Skin of body (tissue), 2 donors: Measurements from ENCODE around the gene GPC3. TPM values are rescaled to one million over a fixed set of nuclear protein-coding genes. Genes with fewer than 3 reads are reported as not detected.

Experiments used
- DNase-seq: peaks from one replicate; lab custom pipeline; 2025; lab: John Stamatoyannopoulos, UW
- total RNA-seq: library from RNA; depleted of rRNA; stranded (reverse); fragments of >200 nt; gene quantifications from one replicate; pipeline ENCODE4 v1.2.3, GENCODE V29; 2014

GPC3 gene
- total RNA-seq, 1 donor from 2014 or later, result 307 TPM

GRCh38 chrX:133575501-133576136, 409.8 kb downstream of the GPC3 start:
- DNase-seq, result no peak

GRCh38 chrX:133574716-133575115, 410.7 kb downstream of the GPC3 start:
- no peak for DNase-seq

GRCh38 chrX:133570549-133570948, 414.8 kb downstream of the GPC3 start:
- DNase-seq, result no peak

GRCh38 chrX:133569217-133569616, 416.2 kb downstream of the GPC3 start:
- no peak for DNase-seq

GRCh38 chrX:133568109-133568508, 417.3 kb downstream of the GPC3 start:
- DNase-seq, result no peak

DNA sequence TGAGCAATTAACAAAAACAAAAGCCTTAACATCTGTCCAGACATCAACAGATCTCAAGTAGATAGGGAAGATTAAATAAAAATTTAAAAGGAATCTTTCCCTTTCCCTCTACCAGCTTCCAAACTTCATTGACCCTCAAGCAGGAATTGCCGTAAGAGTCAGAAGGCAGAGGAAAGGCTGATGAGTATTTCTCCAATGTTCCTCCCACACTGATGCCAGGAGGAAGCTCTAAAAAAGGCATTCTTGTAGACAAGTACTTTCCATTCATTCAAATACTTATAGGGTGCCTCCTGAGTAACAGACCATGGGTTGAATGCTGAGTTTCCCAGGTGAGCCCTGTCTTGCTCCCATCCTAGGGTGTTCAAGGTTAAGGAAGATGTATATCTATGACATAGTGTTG, 418.5 kb downstream of the GPC3 start:
- DNase-seq, result no peak

- DNase-seq, result no peak
These were observed 421.7 kb downstream of the GPC3 start for GRCh38 chrX:133563705-133564104.

GRCh38 chrX:133561251-133561650, 424.1 kb downstream of the GPC3 start:
- no peak for DNase-seq

DNA sequence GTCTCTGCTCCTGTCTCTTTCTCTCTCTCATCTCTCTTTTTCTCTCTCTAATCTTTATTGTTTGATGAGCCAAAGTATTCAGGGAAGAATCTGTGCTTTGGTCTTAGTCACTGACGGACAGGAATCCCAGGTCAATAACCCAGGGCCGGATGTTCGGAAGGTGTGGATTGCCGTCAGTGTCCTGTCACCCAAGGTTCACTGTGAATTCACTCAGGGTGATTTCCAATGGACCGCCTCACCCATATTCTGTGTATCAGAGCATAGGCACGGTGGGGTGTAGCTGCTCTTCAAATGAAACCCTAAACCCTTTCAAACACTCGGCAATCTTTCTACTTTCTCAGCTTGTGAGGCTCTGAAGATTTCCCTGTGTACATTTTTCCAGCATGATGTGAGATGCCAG, 425.5 kb downstream of the GPC3 start:
- DNase-seq, result no peak

- DNase-seq, result no peak
These were observed 429.5 kb downstream of the GPC3 start for GRCh38 chrX:133555782-133556458.

DNA sequence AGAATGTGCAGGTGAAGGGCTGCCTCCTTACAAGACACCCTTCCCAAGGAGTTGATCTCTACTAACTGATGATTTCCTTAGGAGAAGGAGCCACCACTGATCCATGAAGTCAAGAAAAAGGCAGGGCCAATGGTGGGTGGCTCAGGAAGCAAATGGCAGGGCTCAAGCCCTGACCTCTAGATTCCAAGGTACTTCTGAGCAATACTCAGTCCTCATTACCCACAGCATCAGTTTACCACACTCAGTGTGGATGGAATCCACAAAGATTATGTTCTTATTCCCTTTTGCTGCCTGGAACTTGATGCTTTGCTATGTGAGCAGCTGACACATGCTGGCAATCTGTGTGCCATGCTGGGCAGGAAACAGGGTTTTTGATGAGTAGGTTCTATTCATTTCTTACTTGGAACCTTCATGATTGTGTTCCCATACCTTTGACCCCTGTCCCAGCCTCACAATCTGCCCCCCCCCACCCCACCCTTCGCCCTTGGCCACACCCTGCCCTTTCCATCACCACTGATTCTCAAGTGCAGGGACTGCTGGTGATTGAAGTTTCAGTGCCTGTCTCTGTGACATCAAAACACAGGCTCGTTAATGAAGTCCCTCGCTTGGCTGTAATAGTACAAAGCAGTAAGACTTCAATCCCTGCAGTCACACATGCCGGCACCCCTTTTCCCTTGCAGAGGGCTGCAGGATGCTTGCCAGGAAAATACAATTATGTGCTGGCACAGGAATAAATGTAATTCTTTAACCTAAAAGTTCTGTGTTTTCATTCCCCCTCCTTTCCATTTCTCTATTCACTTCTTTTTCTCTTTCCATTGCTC, 434.5 kb downstream of the GPC3 start:
- DNase-seq, result no peak

GRCh38 chrX:133549295-133549933, 436.0 kb downstream of the GPC3 start:
- DNase-seq, result no peak

DNA sequence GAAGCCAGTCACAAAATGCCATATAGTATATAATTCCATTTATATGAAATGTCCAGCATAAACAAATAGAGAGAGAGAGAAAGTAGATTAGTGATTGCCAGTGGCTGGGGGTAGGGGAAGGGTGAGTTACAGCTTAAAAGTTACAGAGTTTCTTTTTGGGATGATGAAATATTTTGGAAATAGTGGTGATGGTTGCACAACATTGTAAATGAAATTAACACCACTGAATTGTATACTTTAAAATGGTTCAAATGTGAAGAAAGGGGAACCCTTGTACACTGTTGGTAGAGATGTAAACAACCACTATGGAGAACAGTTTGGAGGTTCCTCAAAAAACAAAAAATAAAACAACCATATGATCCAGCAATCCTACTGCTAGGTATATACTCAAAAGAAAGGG, 439.0 kb downstream of the GPC3 start:
- no peak for DNase-seq

GRCh38 chrX:133544778-133545177, 440.6 kb downstream of the GPC3 start:
- no peak for DNase-seq

- peak; percentile 1 for DNase-seq
These were observed 441.3 kb downstream of the GPC3 start for GRCh38 chrX:133544115-133544514.

DNA sequence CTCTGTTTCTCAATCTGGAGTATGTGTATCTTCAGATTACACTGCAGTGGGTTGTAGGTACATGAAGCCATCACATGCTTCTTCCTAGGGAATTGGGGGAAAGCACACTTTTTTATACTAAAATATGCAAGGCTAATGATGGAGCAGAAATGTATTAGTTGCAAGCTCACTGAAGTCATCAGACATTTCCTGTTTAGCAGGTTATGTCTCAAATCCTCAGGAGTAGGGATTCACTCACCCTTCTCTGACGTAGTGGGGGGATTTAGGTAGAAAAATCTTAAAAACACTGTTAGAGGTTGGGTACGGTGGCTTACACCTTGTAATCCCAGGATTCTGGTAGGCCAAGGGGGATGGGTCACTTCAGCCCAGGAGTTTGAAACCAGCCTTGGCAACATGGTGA, 441.7 kb downstream of the GPC3 start:
- DNase-seq, result no peak

GRCh38 chrX:133542476-133542875, 442.9 kb downstream of the GPC3 start:
- DNase-seq, result no peak

DNA sequence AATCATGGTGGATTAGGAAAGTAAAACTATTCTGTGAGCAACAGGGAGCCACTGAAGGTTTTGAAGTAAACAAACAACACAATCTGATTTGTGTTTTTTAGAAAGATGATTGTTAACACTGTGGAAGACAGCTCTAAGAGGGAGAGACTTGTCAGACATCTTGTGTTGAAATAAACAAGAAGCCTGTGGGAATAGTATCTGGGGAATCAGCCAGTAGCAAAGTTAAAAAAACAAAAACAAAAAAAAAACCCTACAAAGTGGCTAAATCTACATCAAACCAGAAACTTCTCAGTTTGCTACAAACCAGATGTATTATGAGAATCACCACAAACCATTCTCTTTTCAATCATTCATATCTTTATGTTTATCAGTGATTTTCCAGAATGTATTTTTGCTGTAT, 444.4 kb downstream of the GPC3 start:
- peak; percentile 29 for DNase-seq

DNA sequence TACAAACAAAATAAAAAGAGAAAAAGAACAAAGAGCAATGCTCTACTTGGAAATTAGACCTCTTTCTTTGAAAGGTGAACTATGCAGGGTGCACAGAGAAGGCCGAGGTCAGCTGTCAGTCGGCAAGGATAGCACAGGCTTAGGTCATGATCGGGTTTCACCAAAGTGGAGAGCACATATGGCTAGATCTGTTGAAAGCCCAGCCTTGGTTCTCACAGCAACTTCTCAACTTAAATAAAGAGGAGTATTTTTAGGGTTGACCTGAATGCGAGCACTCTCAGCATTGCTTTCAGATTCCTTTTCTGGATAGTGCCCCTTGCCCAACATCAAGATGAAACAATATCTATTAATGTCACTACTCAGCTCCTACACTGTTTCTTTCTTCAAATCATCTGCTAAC, 447.2 kb downstream of the GPC3 start:
- no peak for DNase-seq

GRCh38 chrX:133537142-133537541, 448.3 kb downstream of the GPC3 start:
- DNase-seq, result no peak

GRCh38 chrX:133535066-133535465, 450.3 kb downstream of the GPC3 start:
- DNase-seq, result no peak

GRCh38 chrX:133534172-133534571, 451.2 kb downstream of the GPC3 start:
- no peak for DNase-seq
